IMR-90 (cell line): ENCODE measurements around the gene MXD4. TPM values are rescaled to one million over a fixed set of nuclear protein-coding genes. Genes with fewer than 3 reads are reported as not detected.

Experiments
- ATAC-seq: fragments of 200-7000 bp; cut with Tn5 transposase; 2 replicates; pipeline ENCODE4 v1.9.1; 2020; ENCODE audit warnings: low read depth, mild to moderate bottlenecking, moderate library complexity
- BruUV-seq: library from RNA; stranded (reverse); fragments of 400-500 nt; replicated peaks from 2 replicates; lab custom pipeline; 2021; lab: Mats Ljungman, UMichigan
- CTCF ChIA-PET: fragments of 300-600 bp; formaldehyde crosslinking; extraction: SDS; loops from one replicate; lab custom pipeline; 2021; ENCODE audit warnings: antibody characterized with exemption; lab: Yijun Ruan, JAX
- POLR2A ChIA-PET: fragments of 300-600 bp; sonication (Branson Sonifier 250); formaldehyde crosslinking; loops from one replicate; lab custom pipeline; 2022; ENCODE audit warnings: antibody characterized with exemption; ENCODE audit not compliant: unreplicated experiment; lab: Charles Lee
- DNase-seq: peaks from one replicate; pipeline ENCODE4 v3.0.0; 2013
- H2AFZ ChIP-seq: replicated peaks from 2 replicates; pipeline ENCODE3; 2013; ENCODE audit warnings: low read length, mild to moderate bottlenecking; ENCODE audit not compliant: poor library complexity
- H2AK5ac ChIP-seq: 2 replicates; pipeline ENCODE4 v1.6.1; 2013; ENCODE audit warnings: low read depth, low read length, inconsistent platforms
- H2AK9ac ChIP-seq: replicated peaks from 2 replicates; pipeline ENCODE3; 2013; ENCODE audit warnings: mild to moderate bottlenecking, low read depth, low read length, moderate library complexity; ENCODE audit not compliant: poor library complexity
- H2BK120ac ChIP-seq: 2 replicates; pipeline ENCODE4 v1.6.1; 2013; ENCODE audit warnings: low read depth, low read length, inconsistent platforms
- H2BK15ac ChIP-seq: 3 replicates; pipeline ENCODE4 v1.6.1; 2013; ENCODE audit warnings: low read depth, low read length, inconsistent platforms
- H2BK20ac ChIP-seq: 2 replicates; pipeline ENCODE4 v1.6.1; 2013; ENCODE audit warnings: low read depth, mild to moderate bottlenecking, inconsistent platforms, low read length, moderate library complexity
- H2BK5ac ChIP-seq: 2 replicates; pipeline ENCODE4 v1.6.1; 2013; ENCODE audit warnings: mild to moderate bottlenecking, low read depth, low read length, inconsistent platforms; ENCODE audit not compliant: poor library complexity, severe bottlenecking
- H3K14ac ChIP-seq: replicated peaks from 2 replicates; pipeline ENCODE4 v1.6.1; 2013; ENCODE audit warnings: low read depth, low read length, inconsistent platforms
- H3K18ac ChIP-seq: 2 replicates; pipeline ENCODE4 v1.6.1; 2013; ENCODE audit warnings: low read depth, low read length, control low read depth
- H3K23ac ChIP-seq: 2 replicates; pipeline ENCODE4 v1.6.1; 2013; ENCODE audit warnings: low read depth, low read length, inconsistent platforms
- H3K27ac ChIP-seq: 2 replicates; pipeline ENCODE4 v1.5.1; 2013; ENCODE audit warnings: mild to moderate bottlenecking, control low read depth, low read length; ENCODE audit not compliant: insufficient read depth
- H3K27me3 ChIP-seq: 2 replicates; pipeline ENCODE4 v1.6.1; 2013; ENCODE audit warnings: low read length; ENCODE audit not compliant: control insufficient read depth, insufficient read depth
- H3K36me3 ChIP-seq: 2 replicates; pipeline ENCODE4 v1.6.1; 2013; ENCODE audit warnings: low read length, mixed read lengths; ENCODE audit not compliant: control insufficient read depth, insufficient read depth
- H3K4ac ChIP-seq: 2 replicates; pipeline ENCODE4 v1.6.1; 2013; ENCODE audit warnings: low read depth, low read length, inconsistent platforms
- H3K4me1 ChIP-seq: 2 replicates; pipeline ENCODE4 v1.6.1; 2013; ENCODE audit warnings: low read length, mixed read lengths; ENCODE audit not compliant: control insufficient read depth, insufficient read depth
- H3K4me2 ChIP-seq: 2 replicates; pipeline ENCODE4 v1.6.1; 2013; ENCODE audit warnings: low read depth, mild to moderate bottlenecking, control low read depth, low read length, moderate library complexity
- H3K4me3 ChIP-seq: 2 replicates; pipeline ENCODE4 v1.5.1; 2013; ENCODE audit warnings: low read depth, mild to moderate bottlenecking, control low read depth, low read length, moderate library complexity; ENCODE audit not compliant: insufficient read depth
- H3K56ac ChIP-seq: 2 replicates; pipeline ENCODE4 v1.6.1; 2013; ENCODE audit warnings: low read length, inconsistent platforms; ENCODE audit not compliant: insufficient read depth; ENCODE audit errors: extremely low read depth
- H3K79me1 ChIP-seq, 2 experiments: 2 replicates each; pipeline ENCODE4 v1.6.1; 2013; ENCODE audit warnings: low read length in 2 of 2, inconsistent platforms in 1 of 2, low read depth in 1 of 2
- H3K9ac ChIP-seq: 2 replicates; pipeline ENCODE4 v1.6.1; 2013; ENCODE audit warnings: low read depth, low read length, control low read depth
- H3K9me1 ChIP-seq: 2 replicates; pipeline ENCODE4 v1.6.1; 2013; ENCODE audit warnings: low read length, inconsistent platforms; ENCODE audit not compliant: insufficient read depth
- H3K9me3 ChIP-seq: 2 replicates; pipeline ENCODE4 v1.6.1; 2013; ENCODE audit warnings: low read length; ENCODE audit not compliant: control insufficient read depth, insufficient read depth
- H4K20me1 ChIP-seq: 2 replicates; pipeline ENCODE4 v1.6.1; 2013; ENCODE audit warnings: low read length, inconsistent platforms; ENCODE audit not compliant: insufficient read depth
- H4K5ac ChIP-seq: 2 replicates; pipeline ENCODE4 v1.6.1; 2013; ENCODE audit warnings: mild to moderate bottlenecking, low read depth, low read length, control low read depth
- H4K8ac ChIP-seq, 2 experiments: 2 replicates each; pipeline ENCODE4 v1.6.1; 2013; ENCODE audit warnings: low read depth in 2 of 2, low read length in 2 of 2, control low read depth in 1 of 2, inconsistent platforms in 1 of 2
- H4K91ac ChIP-seq: 2 replicates; pipeline ENCODE4 v1.6.1; 2013; ENCODE audit warnings: low read depth, low read length, inconsistent platforms; ENCODE audit not compliant: insufficient read depth
- BHLHE40 ChIP-seq: fragments of 150-350 bp; IDR thresholded peaks from 2 replicates; pipeline ENCODE4 v1.6.1; 2016; ENCODE audit warnings: mild to moderate bottlenecking, low read depth, low read length
- CHD1 ChIP-seq: IDR thresholded peaks from 2 replicates; pipeline ENCODE4 v1.6.1; 2012; ENCODE audit warnings: low read depth, low read length, improper control_type of control experiment
- RCOR1 ChIP-seq: IDR thresholded peaks from 2 replicates; pipeline ENCODE4 v1.6.1; 2012; ENCODE audit warnings: mild to moderate bottlenecking, low read length, improper control_type of control experiment; ENCODE audit not compliant: insufficient replicate concordance
- RFX5 ChIP-seq: IDR thresholded peaks from 2 replicates; pipeline ENCODE4 v1.8.0; 2012; ENCODE audit warnings: low read depth, mild to moderate bottlenecking, low read length, moderate library complexity
- WGBS, 2 experiments: methylation state at CpG; one replicate each; pipeline versions ENCODE4 v1.1.5 to v1.1.7; 2013; ENCODE audit warnings: missing lambda C conversion rate in 2 of 2; ENCODE audit not compliant: insufficient read length in 1 of 2; ENCODE audit errors: extremely low coverage in 2 of 2; 5-methylcytosine and 5-hydroxymethylcytosine counted together
- dilution Hi-C: fragments of 300-500 bp; cut with HindIII; formaldehyde crosslinking; loops from one replicate; pipeline ENCODE4 v1.14.3; 2018; ENCODE audit warnings: low sequenced_read_pairs; ENCODE audit not compliant: unreplicated experiment
- in situ Hi-C: fragments of 300-500 bp; cut with MboI; formaldehyde crosslinking; loops from 3 replicates; pipeline ENCODE4 v1.14.3; 2019; ENCODE audit warnings: low sequenced_read_pairs, inconsistent platforms, mixed read lengths
- intact Hi-C: fragments of 100-400 bp; cut with micrococcal nuclease; formaldehyde crosslinking; loops from 2 replicates; pipeline ENCODE4 v1.10.0; 2022
- polyA plus RNA-seq, 3 experiments: library from polyadenylated mRNA; depleted of rRNA; stranded (reverse); fragments of >200 nt; gene quantifications; 2 replicates each; pipeline ENCODE4 v1.2.3, GENCODE V29; 2012; ENCODE audit warnings: low replicate concordance in 1 of 3
- total RNA-seq: library from RNA; depleted of rRNA; stranded (reverse); fragments of >200 nt; gene quantifications from 2 replicates; pipeline ENCODE4 v1.2.3, GENCODE V29; 2012
- TF ChIP-seq, protein P1 (sequence below): conservative IDR thresholded peaks from 2 replicates; pipeline ENCODE4 v1.5.1; 2012; ENCODE audit warnings: mild to moderate bottlenecking, low read depth, low read length, improper control_type of control experiment

MXD4 gene
- total and polyA plus RNA-seq, 2 of the 4 experiments (the other 2 are of a cell fraction): 22.8 to 54.4 TPM

DNA sequence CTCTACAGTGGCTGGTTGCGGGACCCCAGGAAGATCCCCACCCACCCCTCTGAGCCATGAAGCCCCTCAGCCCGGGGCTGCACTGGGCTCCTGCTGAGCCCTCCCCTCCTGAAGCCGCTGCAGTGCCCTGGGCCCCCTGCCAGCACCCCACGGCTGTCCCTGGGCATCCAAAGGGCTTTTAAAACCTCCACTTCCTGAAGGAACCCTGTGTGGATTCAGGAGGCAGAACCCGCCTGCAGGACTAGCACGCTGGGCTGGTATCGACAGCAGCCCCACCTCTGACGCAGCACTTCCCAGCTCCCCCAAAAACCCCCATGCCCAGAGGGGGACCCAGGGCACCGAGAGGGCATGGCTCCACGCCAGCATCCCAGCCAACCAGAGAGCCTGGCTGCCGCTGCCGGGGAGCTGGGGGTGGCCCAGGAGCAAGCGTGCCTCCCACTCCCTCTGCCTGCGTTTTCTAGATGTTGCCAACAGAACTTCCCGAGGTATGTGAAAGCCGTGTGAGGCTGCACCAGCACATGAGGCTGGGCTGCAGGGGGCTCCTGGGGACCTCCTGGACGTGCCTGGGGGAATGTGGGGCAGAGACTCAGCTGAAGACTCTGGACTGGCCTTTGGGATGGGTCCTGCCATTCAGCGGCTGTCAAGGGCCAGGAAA, 6.3 kb downstream of the MXD4 start:
- no peak overlapping the region for H3K56ac ChIP-seq
- no peak overlapping the region for H2AFZ ChIP-seq
- H3K23ac ChIP-seq: no peak overlapping the region
- H4K5ac ChIP-seq: no peak overlapping the region
- H2BK15ac ChIP-seq: no peak overlapping the region
- peaks cover 29 to 66% of the 10 kb centered on the region in 2 experiments for H3K79me1 ChIP-seq
- peaks cover 6% of the 10 kb centered on the region; the same call in 1 of the 2 replicates for H3K4me1 ChIP-seq
- no peak overlapping the region for H4K91ac ChIP-seq
- H4K8ac ChIP-seq: no peak overlapping the region
- H3K9me3 ChIP-seq: no peaks in the 10 kb centered on the region
- no peak for ATAC-seq
- ChIA-PET POLR2A (no interaction called here), CTCF (no interaction called here)
- no peak overlapping the region for H3K4me3 ChIP-seq
- peaks cover 4% of the 10 kb centered on the region; the same call in 1 of the 2 replicates for H3K9me1 ChIP-seq
- H3K4me2 ChIP-seq: no peak overlapping the region
- no peak for DNase-seq
- H3K9ac ChIP-seq: no peak overlapping the region
- peaks cover 80% of the 10 kb centered on the region for H4K20me1 ChIP-seq
- no peak overlapping the region for H3K18ac ChIP-seq
- H2BK120ac ChIP-seq: no peak overlapping the region
- H2AK5ac ChIP-seq: no peak overlapping the region
- TF ChIP-seq, protein P1, sequence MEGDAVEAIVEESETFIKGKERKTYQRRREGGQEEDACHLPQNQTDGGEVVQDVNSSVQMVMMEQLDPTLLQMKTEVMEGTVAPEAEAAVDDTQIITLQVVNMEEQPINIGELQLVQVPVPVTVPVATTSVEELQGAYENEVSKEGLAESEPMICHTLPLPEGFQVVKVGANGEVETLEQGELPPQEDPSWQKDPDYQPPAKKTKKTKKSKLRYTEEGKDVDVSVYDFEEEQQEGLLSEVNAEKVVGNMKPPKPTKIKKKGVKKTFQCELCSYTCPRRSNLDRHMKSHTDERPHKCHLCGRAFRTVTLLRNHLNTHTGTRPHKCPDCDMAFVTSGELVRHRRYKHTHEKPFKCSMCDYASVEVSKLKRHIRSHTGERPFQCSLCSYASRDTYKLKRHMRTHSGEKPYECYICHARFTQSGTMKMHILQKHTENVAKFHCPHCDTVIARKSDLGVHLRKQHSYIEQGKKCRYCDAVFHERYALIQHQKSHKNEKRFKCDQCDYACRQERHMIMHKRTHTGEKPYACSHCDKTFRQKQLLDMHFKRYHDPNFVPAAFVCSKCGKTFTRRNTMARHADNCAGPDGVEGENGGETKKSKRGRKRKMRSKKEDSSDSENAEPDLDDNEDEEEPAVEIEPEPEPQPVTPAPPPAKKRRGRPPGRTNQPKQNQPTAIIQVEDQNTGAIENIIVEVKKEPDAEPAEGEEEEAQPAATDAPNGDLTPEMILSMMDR: no peak
- TF ChIP-seq BHLHE40 (no peak), RFX5 (no peak), CHD1 (no peak), RCOR1 (no peak)
- dilution Hi-C loops (no loop called here), in situ Hi-C loops (no loop called here), intact Hi-C loops (no loop called here)
- peaks cover 68% of the 10 kb centered on the region for H3K36me3 ChIP-seq
- H2BK5ac ChIP-seq: no peak overlapping the region
- no peak overlapping the region for H3K27ac ChIP-seq
- BruUV-seq: no TSS peak
- no peaks in the 10 kb centered on the region for H3K27me3 ChIP-seq
- H3K4ac ChIP-seq: no peak overlapping the region
- no peak overlapping the region for H2AK9ac ChIP-seq
- 47% methylated on average over 3 of the region's 18 CpGs; no CpG with 5 or more reads in 1 of the 2 experiments for WGBS, 2 experiments
- H2BK20ac ChIP-seq: no peak overlapping the region
- H3K14ac ChIP-seq: no peak overlapping the region
